NCI-H2227 treated with DMSO at 0.1 percent for 48 hours (cell line): ENCODE data around the gene CCN5.
"Not testable (repeated sequence)": the region's sequence is repeated elsewhere in the genome, so short reads cannot be mapped to it uniquely, and the experiment has no call there.

Source experiments
- DNase-seq: peaks from one replicate; lab custom pipeline; 2025; lab: John Stamatoyannopoulos, UW

The CCN5 gene

DNA sequence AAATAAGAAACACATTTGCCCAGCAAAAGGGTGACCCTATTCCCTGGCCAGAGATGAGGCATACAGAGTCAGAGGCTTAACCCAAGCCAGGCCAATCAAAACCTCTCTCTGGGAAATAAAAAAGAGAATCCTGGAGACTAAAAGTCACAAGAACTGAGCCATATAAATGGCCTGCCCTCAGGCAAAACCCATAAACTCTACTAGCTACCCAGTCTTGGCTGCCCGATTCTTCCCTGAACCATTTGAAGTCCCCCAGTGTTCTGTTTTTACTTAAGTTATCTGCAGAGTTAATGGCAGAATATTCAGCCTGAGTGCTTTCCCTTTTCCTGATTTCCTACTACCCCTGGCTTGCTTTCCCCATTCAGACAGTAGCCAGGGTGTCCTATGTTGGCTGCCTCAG lies 44.4 kb downstream of the CCN5 start:
- DNase-seq, result no peak

GRCh38 chr20:44761423-44761822 lies 46.3 kb downstream of the CCN5 start:
- DNase-seq, result peak; percentile 17

DNA sequence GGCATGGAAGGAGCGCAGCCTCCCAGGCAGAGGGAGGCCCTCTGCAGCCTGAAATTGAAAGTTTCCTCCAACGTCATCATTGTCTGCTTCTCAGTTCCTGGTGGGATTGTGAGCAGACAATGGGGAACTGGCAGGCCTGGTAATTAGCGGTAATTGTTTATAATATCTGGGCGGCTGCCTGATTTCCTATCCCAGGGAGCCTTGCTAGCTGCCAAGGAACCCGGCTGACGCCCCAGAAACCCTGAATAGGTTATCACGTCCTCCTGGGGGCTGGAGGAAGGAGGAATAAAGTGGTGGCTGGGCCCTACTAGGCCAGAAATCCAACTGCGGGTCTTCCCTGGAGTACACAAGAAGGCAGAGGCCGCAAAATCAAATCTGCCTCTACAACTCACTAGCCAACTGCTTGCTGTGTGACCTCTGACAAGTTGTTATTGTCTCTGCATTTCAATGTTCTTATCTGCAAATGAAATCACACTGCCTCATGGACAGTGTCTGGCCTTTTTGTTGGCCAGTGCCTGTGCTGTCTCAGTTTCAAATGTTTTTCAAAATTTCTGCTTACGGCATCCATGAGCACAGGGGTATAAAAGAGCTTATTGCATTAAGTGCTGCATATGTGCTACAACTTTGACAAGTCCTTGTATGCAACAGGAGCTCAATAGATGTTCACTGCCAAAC lies 47.4 kb downstream of the CCN5 start:
- DNase-seq, result peak; percentile 54

- DNase-seq, result not testable (repeated sequence)
Observed at GRCh38 chr20:44763798-44764197, 48.6 kb downstream of the CCN5 start.

GRCh38 chr20:44765091-44765490 lies 49.9 kb downstream of the CCN5 start:
- DNase-seq, result no peak

- DNase-seq, result no peak
Observed at GRCh38 chr20:44765701-44766347, 50.7 kb downstream of the CCN5 start.

DNA sequence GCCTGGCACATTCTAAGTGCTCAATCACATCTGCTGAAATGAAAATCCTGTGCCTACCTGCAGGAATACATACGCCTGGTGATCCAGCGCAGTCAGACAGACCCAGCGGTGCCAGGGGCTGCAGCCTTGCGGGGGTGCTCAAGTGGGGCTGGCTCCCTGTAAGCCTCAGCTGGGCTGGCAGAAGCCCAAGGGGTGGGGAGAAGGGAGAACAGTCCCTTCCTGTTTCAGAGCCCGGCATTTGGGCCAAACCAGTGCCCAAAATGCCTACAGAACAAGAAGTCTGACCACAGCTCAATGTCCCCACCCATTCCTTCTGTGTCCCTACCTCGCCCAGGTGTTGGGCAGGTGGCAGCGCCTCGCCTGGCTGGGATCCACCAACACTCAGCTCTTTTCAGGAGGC lies 53.1 kb downstream of the CCN5 start:
- DNase-seq, result no peak

GRCh38 chr20:44768854-44769480 lies 53.8 kb downstream of the CCN5 start:
- no peak for DNase-seq

DNA sequence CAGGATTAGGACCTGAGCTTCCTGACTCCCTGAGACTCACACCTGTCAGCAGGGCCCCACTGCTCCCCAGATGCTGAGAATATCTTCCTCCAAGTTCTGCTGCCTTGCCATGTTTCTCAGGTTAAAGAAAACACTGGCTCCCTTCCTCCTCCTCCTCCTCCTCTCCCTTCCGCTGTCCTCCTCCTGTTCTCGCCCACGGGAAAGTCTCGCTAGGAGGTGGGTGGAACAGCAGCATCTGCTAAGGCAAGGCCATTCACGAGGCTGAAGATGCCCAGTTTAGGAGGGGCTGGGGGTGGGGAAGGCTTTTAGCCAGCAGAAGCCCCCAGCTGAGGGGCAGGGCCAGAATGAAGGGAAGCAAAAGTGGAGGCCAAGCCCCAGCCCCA lies 54.3 kb downstream of the CCN5 start:
- DNase-seq, result no peak

- no peak for DNase-seq
Observed at GRCh38 chr20:44770484-44771171, 55.5 kb downstream of the CCN5 start.

DNA sequence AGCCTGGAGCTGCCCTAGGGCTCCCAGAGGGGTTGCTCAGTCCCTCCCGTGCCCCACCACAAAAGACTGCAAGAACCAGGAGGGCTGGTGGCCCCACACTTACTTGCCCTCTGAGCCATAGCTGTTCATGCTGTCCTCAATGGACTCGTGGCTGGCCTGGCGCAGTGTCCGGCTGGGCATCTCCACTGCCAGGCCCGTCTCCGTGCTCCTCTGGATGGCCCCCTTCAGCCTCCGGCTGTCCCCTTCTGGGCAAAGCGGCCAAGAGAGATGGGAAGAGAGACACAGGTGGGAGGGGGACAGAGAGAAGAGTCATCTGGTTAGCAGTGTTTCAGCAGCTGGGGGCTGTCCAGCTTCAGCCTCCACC lies 56.0 kb downstream of the CCN5 start:
- DNase-seq, result no peak

- no peak for DNase-seq
Observed at GRCh38 chr20:44772636-44773035, 57.5 kb downstream of the CCN5 start.

DNA sequence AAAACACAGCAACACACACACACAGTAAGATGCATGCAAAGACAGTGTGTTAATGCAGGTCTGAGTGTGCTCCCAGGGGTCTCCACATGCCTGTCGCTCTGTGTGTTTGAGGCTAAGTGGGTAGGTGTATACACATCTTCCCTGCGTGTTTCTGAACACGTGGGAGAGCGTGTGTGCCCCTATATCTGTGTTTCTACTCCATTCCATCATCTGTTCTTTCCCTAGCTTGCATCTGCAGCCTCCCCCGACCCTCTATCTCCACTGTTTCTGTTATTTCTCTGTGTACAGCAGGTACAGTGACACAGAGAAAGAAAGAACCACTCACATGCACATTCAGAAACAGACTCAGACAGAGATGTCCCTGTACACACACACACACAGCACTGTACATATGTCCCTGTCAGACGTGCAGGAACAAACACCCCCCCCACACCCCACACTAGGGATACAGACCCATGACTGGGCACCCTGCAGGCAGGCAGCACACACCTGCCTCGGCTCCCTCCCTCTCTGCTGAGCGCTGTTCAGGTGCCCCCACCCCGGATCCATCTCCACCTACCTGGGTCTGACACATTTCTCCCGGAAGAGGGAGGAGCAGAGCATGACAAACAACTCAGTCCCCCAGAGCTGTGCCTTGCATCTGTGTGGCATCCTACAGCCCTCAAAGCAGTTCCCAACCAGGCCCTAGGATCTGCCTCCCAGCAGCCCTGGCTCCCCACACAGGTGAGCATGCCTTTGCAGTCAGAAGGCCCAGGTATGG lies 58.1 kb downstream of the CCN5 start:
- DNase-seq, result no peak

GRCh38 chr20:44776980-44777379 lies 61.8 kb downstream of the CCN5 start:
- no peak for DNase-seq
